ENCODE results near the gene KRT17. TPM values are rescaled to one million over a fixed set of nuclear protein-coding genes. Genes with fewer than 3 reads are reported as not detected.
"Not testable (repeated sequence)": the region's sequence is repeated elsewhere in the genome, so short reads cannot be mapped to it uniquely, and the experiment has no call there.

Gene KRT17
- total RNA-seq, 3 donors from 2014 or later (not counting 1 experiment from before 2014, with no cell fraction given), result not detected

- H3K4me1 ChIP-seq (ENCODE audit: control insufficient read depth, insufficient read depth, low read length); H3K36me3 ChIP-seq (ENCODE audit: control insufficient read depth, insufficient read depth, low read length); H3K27me3 ChIP-seq (ENCODE audit: control insufficient read depth, insufficient read depth, low read length); H3K9me3 Mint-ChIP-seq; H3K4me1 Mint-ChIP-seq; H3K4me3 Mint-ChIP-seq; H3K4me3 ChIP-seq (ENCODE audit: low read length); H3K27ac Mint-ChIP-seq; H3K27ac ChIP-seq (ENCODE audit: low read length); H3K27me3 Mint-ChIP-seq (ENCODE audit: low read depth in 2 of 2); intact Hi-C loops (cut with micrococcal nuclease); DNase-seq; H3K9me3 ChIP-seq (ENCODE audit: control insufficient read depth, insufficient read depth, low read length); ATAC-seq; H3K36me3 Mint-ChIP-seq: not testable (repeated sequence)
- 83% methylated on average over 19 of the region's 19 CpGs for WGBS (ENCODE audit: insufficient coverage)
Measured at GRCh38 chr17:41622340-41623183, 1.8 kb downstream of the KRT17 start.

- no peak overlapping the region for H3K27ac ChIP-seq (ENCODE audit: low read length)
- no peaks in the 10 kb centered on the region for H3K4me1 Mint-ChIP-seq
- H3K27me3 ChIP-seq (ENCODE audit: control insufficient read depth, insufficient read depth, low read length), result no peaks in the 10 kb centered on the region
- no peaks in the 10 kb centered on the region for H3K9me3 Mint-ChIP-seq
- ATAC-seq (no peak), DNase-seq (no peak)
- TF ChIP-seq CTCF (IDR thresholded peaks at IDR 0.05), result no peak
- no peak overlapping the region for H3K4me3 ChIP-seq (ENCODE audit: low read length)
- intact Hi-C loops (cut with micrococcal nuclease), result no loop called here
- peaks cover 0 to 3% of the 10 kb centered on the region in 2 donors for H3K27me3 Mint-ChIP-seq (ENCODE audit: low read depth in 2 of 2)
- no peaks in the 10 kb centered on the region for H3K9me3 ChIP-seq (ENCODE audit: control insufficient read depth, insufficient read depth, low read length)
- 81% methylated on average over 2 of the region's 2 CpGs for WGBS (ENCODE audit: insufficient coverage)
- no peak overlapping the region for H3K27ac Mint-ChIP-seq
- no peak overlapping the region for H3K4me3 Mint-ChIP-seq
- no peaks in the 10 kb centered on the region for H3K36me3 Mint-ChIP-seq
- no peaks in the 10 kb centered on the region for H3K36me3 ChIP-seq (ENCODE audit: control insufficient read depth, insufficient read depth, low read length)
- no peaks in the 10 kb centered on the region for H3K4me1 ChIP-seq (ENCODE audit: control insufficient read depth, insufficient read depth, low read length)
Measured at GRCh38 chr17:41621916-41622315, 2.5 kb downstream of the KRT17 start.

- H3K27ac Mint-ChIP-seq; DNase-seq; H3K4me1 Mint-ChIP-seq; H3K27me3 Mint-ChIP-seq (ENCODE audit: low read depth in 2 of 2); H3K27ac ChIP-seq (ENCODE audit: low read length); intact Hi-C loops (cut with micrococcal nuclease); H3K36me3 ChIP-seq (ENCODE audit: control insufficient read depth, insufficient read depth, low read length); H3K9me3 ChIP-seq (ENCODE audit: control insufficient read depth, insufficient read depth, low read length); H3K36me3 Mint-ChIP-seq; H3K4me1 ChIP-seq (ENCODE audit: control insufficient read depth, insufficient read depth, low read length); H3K4me3 Mint-ChIP-seq; H3K9me3 Mint-ChIP-seq; ATAC-seq; H3K4me3 ChIP-seq (ENCODE audit: low read length); H3K27me3 ChIP-seq (ENCODE audit: control insufficient read depth, insufficient read depth, low read length): not testable (repeated sequence)
- WGBS (ENCODE audit: insufficient coverage), result 85% methylated on average over 8 of the region's 11 CpGs
Measured at GRCh38 chr17:41621435-41621817, 2.9 kb downstream of the KRT17 start.

- TF ChIP-seq CTCF (IDR thresholded peaks at IDR 0.05), result no peak
- intact Hi-C loops (cut with micrococcal nuclease), result no loop called here
- Histone ChIP-seq H3K27ac (ENCODE audit: low read length) (no peak overlapping the region), H3K36me3 (ENCODE audit: control insufficient read depth, insufficient read depth, low read length) (no peaks in the 10 kb centered on the region), H3K9me3 (ENCODE audit: control insufficient read depth, insufficient read depth, low read length) (no peaks in the 10 kb centered on the region), H3K27me3 (ENCODE audit: control insufficient read depth, insufficient read depth, low read length) (no peaks in the 10 kb centered on the region), H3K4me3 (ENCODE audit: low read length) (no peak overlapping the region), H3K4me1 (ENCODE audit: control insufficient read depth, insufficient read depth, low read length) (no peaks in the 10 kb centered on the region)
- Mint-ChIP-seq H3K9me3 (no peaks in the 10 kb centered on the region), H3K4me1 (no peaks in the 10 kb centered on the region), H3K27me3 (ENCODE audit: low read depth in 2 of 2) (no peaks in the 10 kb centered on the region), H3K4me3 (no peak overlapping the region), H3K36me3 (no peaks in the 10 kb centered on the region), H3K27ac (no peak overlapping the region)
- ATAC-seq (no peak), DNase-seq (no peak)
- 89% methylated on average over 21 of the region's 21 CpGs for WGBS (ENCODE audit: insufficient coverage)
Measured at GRCh38 chr17:41620583-41621434, 3.6 kb downstream of the KRT17 start.

- ATAC-seq; DNase-seq; H3K27ac Mint-ChIP-seq; H3K4me1 ChIP-seq (ENCODE audit: control insufficient read depth, insufficient read depth, low read length); H3K36me3 Mint-ChIP-seq; H3K9me3 Mint-ChIP-seq; H3K27ac ChIP-seq (ENCODE audit: low read length); H3K4me3 ChIP-seq (ENCODE audit: low read length); H3K27me3 ChIP-seq (ENCODE audit: control insufficient read depth, insufficient read depth, low read length); H3K36me3 ChIP-seq (ENCODE audit: control insufficient read depth, insufficient read depth, low read length); H3K4me3 Mint-ChIP-seq; H3K4me1 Mint-ChIP-seq; H3K9me3 ChIP-seq (ENCODE audit: control insufficient read depth, insufficient read depth, low read length); intact Hi-C loops (cut with micrococcal nuclease); H3K27me3 Mint-ChIP-seq (ENCODE audit: low read depth in 2 of 2): not testable (repeated sequence)
- WGBS (ENCODE audit: insufficient coverage), result 84% methylated on average over 6 of the region's 6 CpGs
Measured at GRCh38 chr17:41619927-41620582, 4.3 kb downstream of the KRT17 start.
